Panc1 (cell line): ENCODE measurements around the gene SKA1.
"Not testable (repeated sequence)": the region's sequence is repeated elsewhere in the genome, so short reads cannot be mapped to it uniquely, and the experiment has no call there.

Experiments
- CTCF ChIP-seq: fragments of 450-650 bp; IDR thresholded peaks from 2 replicates; pipeline ENCODE4 v1.5.1; 2017; ENCODE audit warnings: mild to moderate bottlenecking
- POLR2AphosphoS5 ChIP-seq: IDR thresholded peaks from 2 replicates; pipeline ENCODE4 v1.6.1; 2012; ENCODE audit warnings: mild to moderate bottlenecking, low read depth, low read length, moderate library complexity
- REST ChIP-seq, 2 experiments: IDR thresholded peaks; 2 replicates each; pipeline ENCODE4 v1.6.1; 2011 to 2012; ENCODE audit warnings: low read depth in 2 of 2, control low read depth in 1 of 2, low read length in 1 of 2, mild to moderate bottlenecking in 1 of 2, moderate library complexity in 1 of 2; ENCODE audit not compliant: insufficient read depth in 1 of 2
- SIN3A ChIP-seq: IDR thresholded peaks from 2 replicates; pipeline ENCODE4 v1.6.1; 2012; ENCODE audit warnings: low read depth, mild to moderate bottlenecking, low read length, moderate library complexity, borderline replicate concordance; ENCODE audit not compliant: insufficient read depth
- TCF7L2 ChIP-seq: IDR thresholded peaks from 2 replicates; pipeline ENCODE4 v1.6.1; 2011; ENCODE audit warnings: mild to moderate bottlenecking, low read depth, low read length, inconsistent platforms

GRCh38 chr18:50436742-50437141 is 61.9 kb downstream of the SKA1 start:
- TF ChIP-seq CTCF; POLR2AphosphoS5; SIN3A; REST (IDR thresholded peaks at IDR 0.05; ENCODE audit: insufficient read depth in 1 of 2, low read depth in 2 of 2, low read length in 1 of 2); TCF7L2: not testable (repeated sequence)
